Astrocyte (in vitro differentiated cells and primary cell): Measurements from ENCODE around the gene ADCY1. TPM values are rescaled to one million over a fixed set of nuclear protein-coding genes. Genes with fewer than 3 reads are reported as not detected.

Experiments used
- DNase-seq: peaks from one replicate; pipeline ENCODE4 v3.0.0-alpha.2; 2010; ENCODE audit warnings: low read depth
- FAIRE-seq: peaks from 2 replicates; lab custom pipeline; 2011; peaks lifted over from hg19 to GRCh38; lab: Jason Lieb, UNC
- H2AFZ ChIP-seq: 2 replicates; pipeline ENCODE4 v1.6.0; 2012; ENCODE audit warnings: low read depth, low read length, inconsistent platforms
- H3K27ac ChIP-seq: 2 replicates; pipeline ENCODE4 v1.5.1; 2011; ENCODE audit warnings: low read depth, low read length, inconsistent platforms
- H3K27me3 ChIP-seq: 2 replicates; pipeline ENCODE4 v1.6.0; 2011; ENCODE audit warnings: low read length, inconsistent platforms; ENCODE audit not compliant: insufficient read depth
- H3K36me3 ChIP-seq: 2 replicates; pipeline ENCODE4 v1.5.1; 2011; ENCODE audit warnings: low read length, inconsistent platforms; ENCODE audit not compliant: insufficient read depth
- H3K4me1 ChIP-seq: 2 replicates; pipeline ENCODE4 v1.5.1; 2011; ENCODE audit warnings: low read length, inconsistent platforms; ENCODE audit not compliant: insufficient read depth
- H3K4me2 ChIP-seq: 2 replicates; pipeline ENCODE4 v1.6.0; 2012; ENCODE audit warnings: low read length, inconsistent platforms
- H3K4me3 ChIP-seq: 2 replicates; pipeline ENCODE4 v1.5.1; 2011; ENCODE audit warnings: low read depth, mild to moderate bottlenecking, low read length, inconsistent platforms; ENCODE audit not compliant: insufficient read depth
- H3K79me2 ChIP-seq: 2 replicates; pipeline ENCODE4 v1.6.0; 2012; ENCODE audit warnings: mild to moderate bottlenecking, low read length, inconsistent platforms; ENCODE audit not compliant: insufficient read depth
- H3K9ac ChIP-seq: 2 replicates; pipeline ENCODE4 v1.6.0; 2012; ENCODE audit warnings: mild to moderate bottlenecking, low read length, inconsistent platforms
- H3K9me3 ChIP-seq: 2 replicates; pipeline ENCODE4 v1.5.1; 2012; ENCODE audit warnings: low read depth, mild to moderate bottlenecking, low read length, inconsistent platforms; ENCODE audit not compliant: insufficient read depth
- H4K20me1 ChIP-seq: 2 replicates; pipeline ENCODE4 v1.6.0; 2012; ENCODE audit warnings: low read length, inconsistent platforms; ENCODE audit not compliant: insufficient read depth
- H3K27ac Mint-ChIP-seq: one replicate; pipeline ENCODE4 v1.8.0; 2021; ENCODE audit warnings: mild to moderate bottlenecking, mixed read lengths; ENCODE audit not compliant: unreplicated experiment
- H3K27me3 Mint-ChIP-seq: one replicate; pipeline ENCODE4 v1.8.0; 2021; ENCODE audit warnings: low read depth, mixed read lengths; ENCODE audit not compliant: unreplicated experiment
- H3K36me3 Mint-ChIP-seq: one replicate; pipeline ENCODE4 v1.8.0; 2021; ENCODE audit warnings: low read depth, mixed read lengths; ENCODE audit not compliant: unreplicated experiment
- H3K4me1 Mint-ChIP-seq: one replicate; pipeline ENCODE4 v1.8.0; 2021; ENCODE audit warnings: low read depth, mixed read lengths; ENCODE audit not compliant: unreplicated experiment
- H3K4me3 Mint-ChIP-seq: one replicate; pipeline ENCODE4 v1.8.0; 2021; ENCODE audit warnings: mild to moderate bottlenecking, moderate library complexity, mixed read lengths; ENCODE audit not compliant: unreplicated experiment
- H3K9me3 Mint-ChIP-seq: one replicate; pipeline ENCODE4 v1.8.0; 2021; ENCODE audit warnings: mild to moderate bottlenecking, mixed read lengths; ENCODE audit not compliant: unreplicated experiment
- CTCF ChIP-seq: IDR thresholded peaks from 2 replicates; pipeline ENCODE4 v1.5.1; 2011; ENCODE audit warnings: low read depth, mild to moderate bottlenecking, inconsistent platforms, low read length, moderate library complexity; ENCODE audit not compliant: insufficient read depth
- EZH2 ChIP-seq: IDR thresholded peaks from 2 replicates; pipeline ENCODE4 v1.6.1; 2012; ENCODE audit warnings: mild to moderate bottlenecking, low read length, inconsistent platforms; ENCODE audit not compliant: insufficient read depth
- total RNA-seq: library from RNA; stranded (reverse); gene quantifications from 2 replicates; pipeline ENCODE4 v1.2.1, GENCODE V29; 2021

The ADCY1 gene
- total RNA-seq, 1 donor from 2014 or later, result 1.6 TPM

DNA sequence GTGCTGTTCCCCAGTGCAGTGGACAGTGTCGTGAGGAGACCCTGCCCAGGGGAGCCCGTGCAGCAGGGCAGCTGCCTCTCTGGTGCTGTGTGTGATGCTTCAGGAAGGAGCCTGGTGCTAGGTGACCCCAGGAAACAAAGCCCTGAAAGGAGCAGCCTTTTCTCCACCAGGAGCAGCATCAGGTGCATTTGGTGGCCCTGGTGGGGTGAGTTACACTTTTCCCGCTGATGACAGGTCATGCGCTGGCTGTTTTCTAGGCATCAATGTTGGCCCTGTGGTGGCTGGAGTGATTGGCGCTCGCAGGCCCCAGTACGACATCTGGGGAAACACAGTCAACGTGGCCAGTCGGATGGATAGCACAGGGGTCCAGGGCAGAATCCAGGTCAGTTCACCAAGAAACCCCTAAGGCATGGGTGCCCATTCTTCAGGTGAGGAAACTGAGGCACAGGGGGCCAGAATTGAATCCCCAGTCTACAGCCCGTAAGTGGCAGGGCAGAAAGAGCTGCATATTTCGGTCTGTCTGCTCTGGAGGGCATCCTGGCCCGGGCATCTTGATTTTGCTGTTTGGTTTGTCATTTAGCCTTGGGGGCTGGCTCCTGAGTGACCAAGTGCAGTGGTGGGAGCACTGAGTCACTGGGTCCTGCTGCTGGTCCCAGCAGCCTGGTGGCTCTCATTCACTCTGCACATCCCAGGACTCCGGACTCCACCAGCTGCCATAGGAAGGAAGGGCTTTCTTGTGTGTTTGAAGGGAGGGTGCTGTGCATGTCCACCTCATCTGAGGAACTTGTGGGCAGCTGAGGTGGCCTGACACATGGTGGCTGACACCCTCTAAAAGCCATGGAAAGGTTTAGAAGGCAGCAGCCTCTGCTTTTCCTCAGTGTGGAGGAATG is 136.3 kb downstream of the ADCY1 start:
- H3K9me3 Mint-ChIP-seq, result no peaks in the 10 kb centered on the region
- no peak overlapping the region for H3K4me2 ChIP-seq
- H3K36me3 ChIP-seq, result no peaks in the 10 kb centered on the region
- DNase-seq (no peak), FAIRE-seq (no peak)
- no peak overlapping the region for H3K4me3 ChIP-seq
- H2AFZ ChIP-seq, result no peak overlapping the region
- TF ChIP-seq CTCF, result no peak
- H3K27me3 Mint-ChIP-seq, result peaks cover 7% of the 10 kb centered on the region
- no peaks in the 10 kb centered on the region for H3K4me1 Mint-ChIP-seq
- H3K36me3 Mint-ChIP-seq, result no peaks in the 10 kb centered on the region
- no peaks in the 10 kb centered on the region for H3K4me1 ChIP-seq
- H4K20me1 ChIP-seq, result no peaks in the 10 kb centered on the region
- no peak overlapping the region for H3K9ac ChIP-seq
- H3K4me3 Mint-ChIP-seq, result no peak overlapping the region
- no peak overlapping the region for H3K27ac ChIP-seq
- no peaks in the 10 kb centered on the region for H3K79me2 ChIP-seq
- H3K9me3 ChIP-seq, result no peaks in the 10 kb centered on the region
- H3K27me3 ChIP-seq, result no peaks in the 10 kb centered on the region
- H3K27ac Mint-ChIP-seq, result no peak overlapping the region

- TF ChIP-seq CTCF (no peak), EZH2 (no peak)
- Histone ChIP-seq H4K20me1 (no peaks in the 10 kb centered on the region), H3K36me3 (no peaks in the 10 kb centered on the region), H3K4me3 (no peak overlapping the region), H3K9ac (no peak overlapping the region), H3K4me1 (no peaks in the 10 kb centered on the region), H2AFZ (no peak overlapping the region), H3K27me3 (no peaks in the 10 kb centered on the region), H3K79me2 (no peaks in the 10 kb centered on the region), H3K4me2 (no peak overlapping the region), H3K27ac (no peak overlapping the region), H3K9me3 (no peaks in the 10 kb centered on the region)
- Mint-ChIP-seq H3K4me3 (no peak overlapping the region), H3K27me3 (peaks cover 7% of the 10 kb centered on the region), H3K9me3 (no peaks in the 10 kb centered on the region), H3K4me1 (no peaks in the 10 kb centered on the region), H3K27ac (no peak overlapping the region), H3K36me3 (no peaks in the 10 kb centered on the region)
- no peak for DNase-seq
- FAIRE-seq, result no peak
Observed at GRCh38 chr7:45711161-45711490, 137.0 kb downstream of the ADCY1 start.

- no peak overlapping the region for H3K27ac Mint-ChIP-seq
- no peak overlapping the region for H3K4me3 Mint-ChIP-seq
Observed at GRCh38 chr7:45712057-45712689, 138.0 kb downstream of the ADCY1 start.

More at GRCh38 chr7:45712057-45712689, 138.0 kb downstream of the ADCY1 start:
- Mint-ChIP-seq H3K36me3 (no peaks in the 10 kb centered on the region), H3K27me3 (peaks cover 7% of the 10 kb centered on the region), H3K4me1 (no peaks in the 10 kb centered on the region), H3K9me3 (no peaks in the 10 kb centered on the region)
- H3K9ac ChIP-seq, result no peak overlapping the region
- DNase-seq, result no peak
- H3K27ac ChIP-seq, result no peak overlapping the region
- H3K79me2 ChIP-seq, result no peaks in the 10 kb centered on the region
- no peak for FAIRE-seq
- H3K27me3 ChIP-seq, result no peaks in the 10 kb centered on the region
- H3K4me1 ChIP-seq, result no peaks in the 10 kb centered on the region
- H2AFZ ChIP-seq, result no peak overlapping the region
- H3K9me3 ChIP-seq, result no peaks in the 10 kb centered on the region
- H3K4me2 ChIP-seq, result no peak overlapping the region
- no peak overlapping the region for H3K4me3 ChIP-seq
- H4K20me1 ChIP-seq, result no peaks in the 10 kb centered on the region
- no peaks in the 10 kb centered on the region for H3K36me3 ChIP-seq
- no peak for TF ChIP-seq CTCF
- no peak for TF ChIP-seq EZH2
